Endometrial microvascular endothelial cells (primary cell): ENCODE results near the gene CDH22. TPM values are rescaled to one million over a fixed set of nuclear protein-coding genes. Genes with fewer than 3 reads are reported as not detected.

Experiments
- in situ Hi-C: cut with HindIII; loops from 2 replicates; pipeline ENCODE4 v1.10.0; 2017; ENCODE audit warnings: low sequenced_read_pairs, low pct_unique_long_range_greater_than_20kb; ENCODE audit errors: inconsistent ontology term
- total RNA-seq: library from RNA; depleted of rRNA; stranded (reverse); fragments of >200 nt; gene quantifications from one replicate; pipeline ENCODE4 v1.2.3, GENCODE V29; 2015; ENCODE audit errors: inconsistent ontology term

The CDH22 gene
- total RNA-seq, 1 donor from 2014 or later: not detected

DNA sequence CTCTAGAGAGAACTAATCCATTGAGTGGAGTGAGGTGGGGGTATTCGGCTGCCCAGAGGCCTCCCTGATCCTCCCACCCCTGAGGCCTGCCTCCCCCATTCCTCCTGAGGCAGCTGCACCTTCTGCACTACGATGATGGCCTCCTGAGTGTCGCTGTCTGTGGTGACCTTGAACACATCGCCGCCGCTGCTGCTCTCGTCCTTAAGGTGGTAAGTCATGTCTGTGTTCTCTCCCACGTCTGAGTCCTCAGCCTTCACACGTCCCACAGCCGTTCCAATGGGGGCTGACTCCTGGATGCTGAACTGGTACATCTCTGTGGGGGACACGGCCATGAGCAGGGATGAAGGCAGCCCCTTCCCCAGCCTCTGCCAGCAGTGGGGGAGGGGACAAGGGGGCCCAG lies 95.4 kb downstream of the CDH22 start:
- in situ Hi-C loops: no loop called here

DNA sequence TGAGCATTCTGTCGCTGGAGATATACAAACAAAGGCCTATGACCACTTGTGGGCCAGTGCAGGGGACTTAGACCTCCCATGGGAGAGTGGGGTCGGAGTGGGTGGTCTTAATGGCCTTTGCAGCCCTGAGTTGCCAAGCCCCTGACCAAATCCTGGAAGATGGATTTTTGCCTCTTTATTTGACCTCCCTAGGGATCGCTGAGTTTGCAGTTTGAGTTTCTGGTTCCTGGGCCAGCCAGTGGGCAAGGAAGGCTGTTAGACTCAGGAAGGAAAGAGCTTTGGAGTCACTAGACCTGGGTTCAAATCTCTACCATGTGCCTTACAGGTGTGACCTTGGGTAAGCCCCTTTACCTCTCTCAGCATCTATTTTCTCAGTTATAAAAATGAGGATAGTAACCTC lies 96.0 kb downstream of the CDH22 start:
- in situ Hi-C loops: no loop called here

DNA sequence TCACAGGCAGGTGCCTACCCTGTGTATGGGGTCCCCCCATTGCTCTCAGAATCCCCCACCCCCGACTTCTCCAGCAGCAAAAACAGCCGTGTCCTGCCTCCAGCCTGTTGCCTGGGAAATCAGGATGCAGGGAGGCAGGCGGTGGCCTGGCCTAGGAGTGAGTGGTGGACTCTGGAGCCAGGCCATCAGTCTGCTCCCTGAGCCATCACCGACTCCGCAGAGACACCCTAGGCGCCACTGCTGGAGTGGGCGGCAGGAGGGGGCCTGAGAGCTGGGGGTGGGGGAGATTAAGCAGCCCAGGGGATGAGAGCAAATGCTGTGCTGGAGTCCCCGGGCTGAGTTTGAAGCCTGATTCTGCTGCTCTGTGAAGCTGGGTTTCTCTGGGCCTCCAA lies 97.0 kb downstream of the CDH22 start:
- in situ Hi-C loops: no loop called here

DNA sequence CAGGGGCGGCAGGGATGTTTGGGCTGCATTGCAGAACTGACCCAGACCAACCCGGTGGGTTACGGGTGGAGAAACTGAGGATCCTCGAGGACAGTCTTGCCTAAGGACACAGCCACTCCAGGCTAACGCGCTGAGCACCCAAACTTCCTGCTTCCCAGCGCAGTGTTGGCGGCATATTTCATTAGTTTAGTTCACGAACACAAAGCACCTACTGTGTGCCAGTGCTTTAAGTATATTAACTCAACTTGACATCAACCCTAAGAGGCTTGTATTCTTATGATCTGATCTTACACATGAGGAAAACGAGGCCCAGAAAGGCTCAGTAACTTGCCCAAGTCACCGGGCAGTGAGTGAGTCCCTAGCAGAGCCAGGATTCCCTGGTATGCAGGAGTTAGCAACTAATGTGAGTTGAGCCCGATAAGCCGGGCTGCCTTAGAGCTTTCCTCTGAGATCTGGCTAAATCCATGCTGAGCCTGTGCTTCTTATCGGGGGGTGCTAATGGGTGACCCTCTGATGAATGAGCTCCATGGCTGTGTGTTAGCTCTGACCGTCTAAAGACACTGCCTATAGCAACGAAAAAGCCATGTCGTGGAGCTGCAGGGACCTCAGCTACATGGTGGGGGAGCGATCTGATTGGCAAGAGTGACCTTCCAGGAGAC lies 97.5 kb downstream of the CDH22 start:
- in situ Hi-C loops: no loop called here

DNA sequence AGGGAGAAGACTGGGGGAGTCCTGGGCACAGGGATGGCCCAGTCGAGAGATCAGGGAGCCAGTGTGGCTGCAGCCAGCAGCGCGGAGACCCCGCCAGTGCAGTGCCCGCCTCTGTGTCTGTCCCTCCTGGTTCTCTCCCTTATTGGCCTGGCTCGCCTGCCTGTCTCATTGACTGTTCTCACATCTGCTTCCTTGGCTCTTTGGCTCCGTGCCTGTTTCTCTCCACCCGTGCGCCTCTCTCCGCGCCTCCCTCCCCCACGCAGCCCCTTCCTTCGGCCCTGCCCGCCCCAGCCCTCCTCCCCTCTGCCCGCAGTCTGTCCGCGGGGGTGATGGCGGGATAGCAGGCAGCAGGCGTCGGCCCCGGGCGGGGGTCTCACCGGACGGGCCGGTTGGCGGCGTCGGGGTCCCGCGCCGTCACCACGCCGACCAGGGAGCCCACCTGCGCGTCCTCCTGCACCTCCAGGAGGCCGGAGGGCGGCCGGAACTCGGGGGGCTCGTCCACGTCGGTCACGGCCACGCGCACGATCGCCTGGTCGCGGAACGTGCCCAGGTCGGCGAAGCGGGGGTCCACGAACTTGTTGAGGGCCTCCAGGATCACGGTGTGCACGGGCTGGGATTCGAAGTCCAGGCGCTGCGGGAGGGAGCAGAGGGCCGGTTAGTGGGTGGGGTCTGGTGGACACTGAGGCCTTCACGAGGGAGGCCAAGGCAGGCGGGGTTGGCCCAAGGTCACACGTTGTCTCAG lies 98.2 kb downstream of the CDH22 start:
- in situ Hi-C loops: no loop called here

DNA sequence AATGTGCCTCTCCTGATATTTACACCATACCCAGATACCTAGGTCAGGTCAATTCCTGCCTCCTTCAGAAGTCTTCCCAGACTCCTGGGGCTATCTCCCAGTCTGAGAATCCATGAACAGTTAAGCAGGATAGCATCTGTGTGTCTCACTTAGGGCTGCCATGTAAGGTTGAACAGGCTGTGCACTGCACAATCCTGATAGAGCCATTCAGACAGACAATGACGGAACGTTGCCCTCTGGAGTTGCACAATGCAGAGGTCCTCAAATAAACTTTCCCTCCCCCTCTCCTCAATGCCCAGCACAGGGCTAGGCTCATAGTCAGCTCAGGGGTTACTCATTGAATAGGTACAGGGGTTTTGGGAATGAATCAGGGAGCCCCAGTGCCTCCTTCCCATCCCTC lies 100.5 kb downstream of the CDH22 start:
- in situ Hi-C loops: no loop called here

DNA sequence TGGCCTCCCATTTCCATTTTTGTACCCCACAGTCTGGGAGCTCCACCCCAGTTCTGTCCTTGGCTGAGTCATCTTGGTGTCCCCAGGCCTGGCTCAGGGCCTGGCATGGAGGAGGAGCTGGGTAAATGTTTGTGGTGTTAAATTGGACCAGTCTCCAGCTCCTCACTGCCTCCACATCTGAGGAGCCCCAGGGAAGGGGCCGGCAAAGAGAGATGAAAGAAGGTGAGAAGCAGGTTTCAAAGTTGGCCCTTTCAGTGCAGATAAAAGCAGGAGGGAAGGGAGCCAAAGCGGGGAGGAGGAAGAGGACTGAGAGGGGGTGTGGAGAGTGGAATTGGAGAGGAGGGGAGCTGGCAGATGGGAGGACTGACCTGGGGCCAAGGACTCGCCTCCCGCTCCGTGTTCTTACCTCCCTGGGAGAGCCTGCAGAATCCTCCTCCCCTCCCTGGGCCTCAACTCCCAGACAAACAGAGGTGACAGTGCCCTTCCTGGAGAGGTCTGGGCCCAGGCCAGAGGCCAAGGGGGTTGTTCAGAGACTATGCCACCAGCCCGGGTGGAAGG lies 101.2 kb downstream of the CDH22 start:
- in situ Hi-C loops: no loop called here

DNA sequence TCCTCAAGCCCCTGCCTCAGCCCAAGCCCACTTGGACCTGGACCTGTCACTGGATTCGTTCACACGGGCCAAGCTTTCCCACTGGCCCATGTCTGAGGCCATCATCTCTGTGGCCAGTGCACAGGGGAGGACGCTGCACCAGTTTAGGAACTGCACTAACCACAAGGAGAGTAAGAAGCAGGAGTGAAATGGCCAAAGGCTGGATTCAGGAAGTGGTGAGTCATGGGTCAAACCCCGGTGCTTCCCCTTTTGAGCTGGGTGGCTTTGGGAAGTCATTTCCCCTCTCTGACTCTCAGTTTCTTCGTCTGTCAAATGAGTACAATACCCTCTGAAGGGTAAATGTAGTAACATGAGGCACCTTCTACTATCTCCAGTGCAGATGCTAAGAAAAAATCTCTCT lies 102.3 kb downstream of the CDH22 start:
- in situ Hi-C loops: no loop called here

DNA sequence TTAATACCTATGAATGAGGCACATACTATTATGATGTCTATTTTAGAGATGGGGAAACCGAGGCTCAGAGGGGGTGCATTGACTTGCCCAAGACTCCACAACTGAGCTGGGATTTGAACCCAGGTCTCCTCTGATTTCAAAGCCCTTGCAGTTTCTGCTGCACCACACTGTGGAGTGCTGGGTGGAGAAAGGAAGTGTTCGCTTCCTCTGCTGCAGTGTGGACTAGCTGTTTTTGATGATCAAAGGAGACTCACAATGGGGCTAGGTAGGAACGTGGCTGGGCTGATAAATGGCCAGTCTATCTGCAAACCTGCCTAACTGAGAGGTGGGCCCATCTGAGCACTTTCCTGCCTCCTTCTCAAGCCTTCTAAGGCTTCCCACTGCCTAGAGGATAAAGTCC lies 102.9 kb downstream of the CDH22 start:
- in situ Hi-C loops: no loop called here

DNA sequence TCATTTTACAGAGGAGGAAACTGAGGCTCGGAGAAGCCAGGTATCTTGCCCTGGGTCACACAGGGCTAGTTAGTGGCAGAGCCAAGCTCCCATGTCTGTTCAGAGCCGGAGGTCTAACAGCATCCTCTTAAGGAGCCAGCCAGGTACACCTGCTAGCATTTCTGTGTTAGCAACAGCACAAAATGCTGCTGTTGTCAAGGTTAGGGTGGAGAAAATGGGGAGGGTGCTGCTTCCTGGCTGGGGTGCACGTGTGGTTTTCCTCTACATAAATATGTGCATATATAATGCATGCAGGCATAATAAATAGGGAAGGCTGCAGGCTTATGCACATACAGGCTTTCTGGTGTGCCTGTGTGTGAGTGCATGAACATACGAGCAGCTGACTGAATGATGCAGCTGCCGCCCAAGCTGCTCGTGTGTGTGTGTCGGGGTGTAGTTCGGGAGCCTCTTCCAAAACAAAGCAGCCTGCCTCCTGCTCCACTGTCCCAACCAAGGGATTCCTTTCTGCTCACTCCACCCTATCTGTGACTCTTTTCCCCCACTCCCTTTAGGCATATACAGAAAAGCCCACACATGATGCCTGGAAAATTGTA lies 103.6 kb downstream of the CDH22 start:
- in situ Hi-C loops: no loop called here

DNA sequence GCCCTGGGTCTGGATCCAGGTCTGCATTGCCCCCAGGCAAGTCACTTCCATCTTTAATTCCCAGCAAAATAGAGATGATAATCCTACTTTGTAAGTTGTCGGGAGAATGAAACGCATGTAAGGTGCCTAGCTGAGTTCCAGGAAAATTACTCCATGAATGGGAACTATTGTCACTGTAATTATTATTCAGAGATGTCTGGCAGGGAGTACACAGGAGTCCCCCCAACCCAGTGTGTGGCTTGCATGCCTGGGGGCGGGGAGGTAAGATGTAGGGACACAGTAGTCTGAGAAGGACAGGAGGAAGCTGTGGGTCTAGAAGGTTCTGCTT lies 104.8 kb downstream of the CDH22 start:
- in situ Hi-C loops: no loop called here

DNA sequence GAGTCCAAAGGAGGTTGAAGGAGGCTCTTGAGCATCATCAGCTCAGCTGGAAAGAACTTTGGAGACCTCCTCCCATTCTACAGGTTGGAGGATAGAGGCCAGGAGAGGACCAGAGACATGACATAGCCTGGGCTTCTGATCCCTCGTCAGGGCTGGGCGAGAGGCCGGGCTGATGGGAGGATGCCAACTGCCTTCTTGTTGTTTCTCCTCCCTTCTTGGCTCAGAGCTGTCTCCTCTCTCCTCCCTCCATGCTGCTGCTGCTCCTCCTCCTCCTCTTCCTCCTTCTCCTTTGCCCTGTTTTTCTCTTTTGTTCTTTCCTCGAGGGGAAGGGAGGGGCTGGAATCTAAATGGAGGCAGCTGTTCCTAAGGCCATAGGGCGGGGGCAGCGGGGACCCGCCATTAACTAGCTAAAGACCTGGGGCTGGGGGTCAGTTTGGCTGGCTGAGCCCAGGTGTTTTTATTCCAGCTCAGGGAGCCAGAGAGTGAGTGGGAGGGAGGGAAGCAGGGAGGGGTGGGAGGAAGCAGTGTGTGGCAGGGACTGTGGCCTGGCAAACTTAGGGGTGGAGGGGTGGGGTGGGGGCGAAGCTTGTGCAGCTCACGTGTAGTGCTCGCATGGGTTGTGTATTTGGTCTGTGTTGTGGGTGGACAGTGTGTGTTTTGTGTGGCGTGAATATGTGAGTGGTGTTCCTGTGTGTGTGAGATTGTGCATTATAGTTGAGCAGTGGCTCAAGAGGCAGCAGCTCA lies 105.4 kb downstream of the CDH22 start:
- in situ Hi-C loops: no loop called here

DNA sequence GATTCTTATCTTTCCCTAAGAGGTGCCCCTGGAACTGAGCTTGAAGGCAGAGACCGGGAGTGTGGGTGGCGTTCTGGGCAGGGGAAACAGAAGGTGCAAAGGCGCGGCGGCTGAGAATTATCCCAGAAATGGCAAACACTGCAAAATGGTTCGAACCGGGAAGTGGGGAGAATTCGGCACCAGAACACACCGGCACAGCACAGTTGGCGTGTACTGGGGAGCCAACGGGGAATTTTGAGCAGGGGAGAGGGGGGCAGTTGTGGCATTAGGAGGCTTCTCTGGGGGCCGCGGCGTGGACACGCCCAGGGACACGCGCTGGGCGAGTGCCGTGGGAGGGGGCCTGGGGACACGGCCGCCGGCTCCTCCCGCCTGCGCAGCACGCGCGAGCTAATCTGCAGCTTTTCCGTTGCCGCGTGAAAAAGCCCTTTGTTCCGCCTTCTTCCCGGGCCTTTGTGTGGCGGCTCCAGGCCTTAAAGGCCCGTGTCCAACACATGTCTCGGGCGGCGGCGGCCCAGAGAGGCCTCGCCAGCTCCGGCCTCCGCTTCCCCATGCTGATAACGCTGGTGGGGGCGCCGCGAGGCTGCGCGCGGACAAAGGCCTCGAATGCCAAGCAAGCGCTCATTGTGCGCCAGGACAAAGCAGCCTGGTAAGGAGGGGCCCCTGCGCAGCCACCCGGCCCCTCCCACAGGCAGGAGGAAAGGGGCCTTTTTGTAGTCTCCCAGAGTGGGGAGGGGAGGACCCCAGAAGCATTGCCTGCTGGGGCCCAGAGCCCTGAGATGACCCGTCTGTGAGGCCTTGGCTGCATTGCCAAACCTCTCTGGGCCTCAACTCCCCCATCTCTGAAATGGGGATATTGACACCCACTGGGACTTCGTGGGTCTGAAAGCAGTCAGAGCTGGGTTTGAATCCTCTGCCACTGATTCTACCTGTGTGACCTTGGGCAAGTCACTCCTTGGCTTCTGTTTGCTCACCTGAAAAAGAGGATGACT lies 107.4 kb downstream of the CDH22 start:
- in situ Hi-C loops: no loop called here

DNA sequence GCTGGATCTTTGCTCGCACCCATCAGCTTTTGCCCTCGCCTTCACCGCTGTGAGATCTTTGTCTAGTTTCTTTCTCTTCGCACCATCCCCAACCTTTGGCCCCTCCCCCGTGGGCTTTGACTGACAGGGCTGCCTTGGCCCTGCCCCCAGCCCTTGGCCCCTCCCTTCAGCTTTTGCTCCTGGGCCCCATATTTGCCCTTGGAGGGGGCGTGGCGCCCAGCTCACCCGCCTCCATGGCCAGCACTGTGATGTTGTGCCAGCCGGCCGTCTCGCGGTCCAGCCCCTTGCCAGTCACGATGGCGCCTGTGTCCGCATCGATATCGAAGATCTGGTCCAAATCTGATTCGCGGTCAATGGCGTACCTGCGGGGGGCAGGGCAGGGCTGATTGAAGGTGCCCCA lies 109.1 kb downstream of the CDH22 start:
- in situ Hi-C loops: no loop called here

DNA sequence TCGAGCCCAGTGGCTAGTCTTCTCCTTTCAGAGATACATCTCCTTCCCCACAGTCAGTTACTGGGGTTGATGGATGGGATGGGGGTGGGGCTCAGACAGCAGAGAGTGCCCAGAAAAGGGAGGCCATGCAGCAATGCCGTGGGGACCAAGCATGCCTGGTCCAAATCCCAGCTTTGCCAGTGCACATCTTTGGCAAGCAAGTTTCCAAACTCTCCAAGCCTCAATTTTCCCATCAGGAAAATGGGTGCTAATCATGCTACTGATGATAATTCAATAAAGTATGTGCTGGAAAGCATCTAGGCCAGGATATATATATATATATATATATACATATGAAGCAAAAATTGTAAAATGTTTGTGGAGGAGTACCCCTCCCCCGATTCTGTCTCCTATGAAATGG lies 111.3 kb downstream of the CDH22 start:
- in situ Hi-C loops: no loop called here

DNA sequence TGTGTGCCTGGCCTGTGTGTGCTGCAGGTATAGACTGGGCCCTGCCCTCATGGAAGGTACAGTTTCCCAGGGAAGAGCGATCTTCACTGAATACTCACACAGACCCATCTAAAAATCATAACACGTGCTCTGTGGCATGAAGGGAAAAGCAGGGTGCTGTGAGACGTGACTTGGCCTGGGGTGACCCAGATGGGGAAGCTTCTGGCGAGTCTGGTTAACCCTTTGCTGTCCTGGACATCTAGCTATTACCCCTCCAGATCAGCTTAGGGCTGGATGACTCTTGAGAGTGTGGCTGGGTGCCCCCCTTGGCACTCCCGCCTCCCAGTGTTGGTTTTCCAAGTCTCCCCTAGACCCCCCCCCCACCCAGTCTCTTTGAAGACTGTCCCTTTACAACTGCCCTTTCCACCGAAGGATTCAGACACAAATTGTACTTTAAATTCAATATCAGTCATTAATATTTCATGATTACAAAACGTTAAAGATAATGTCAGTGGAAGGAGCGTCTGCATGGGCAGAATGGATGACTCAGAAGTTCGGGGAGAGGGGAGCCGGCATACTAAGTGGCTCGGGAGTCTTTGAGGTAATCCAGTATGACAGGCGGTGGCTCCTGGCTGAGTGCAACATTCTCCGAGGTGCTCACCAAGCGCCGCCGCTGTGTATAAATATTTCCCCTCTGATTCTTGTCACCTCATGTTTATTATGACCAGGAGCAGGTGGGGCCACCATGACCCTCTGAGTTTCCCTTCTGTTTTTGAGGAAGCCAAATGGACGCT lies 112.8 kb downstream of the CDH22 start:
- in situ Hi-C loops: no loop called here

DNA sequence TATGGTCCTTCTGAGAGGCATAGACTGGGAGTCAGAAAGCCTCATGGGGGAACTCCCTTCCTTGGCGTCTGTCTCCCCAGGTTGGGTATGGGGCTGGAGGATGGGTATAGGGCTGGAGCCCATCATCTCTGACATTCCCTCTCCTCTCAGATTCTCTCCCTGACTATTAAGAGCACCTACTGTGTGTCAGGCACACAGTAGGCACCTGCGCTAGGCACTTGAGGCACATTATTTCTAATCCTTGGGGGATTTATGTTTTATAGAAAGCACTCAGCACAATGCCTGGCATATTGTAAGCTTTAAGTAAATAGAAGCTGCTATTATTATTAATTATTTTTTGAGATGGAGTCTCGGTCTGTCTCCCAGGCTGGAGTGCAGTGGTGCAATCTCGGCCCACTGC lies 113.9 kb downstream of the CDH22 start:
- in situ Hi-C loops: no loop called here
